ENCODE results near the gene ELOVL7. TPM values are rescaled to one million over a fixed set of nuclear protein-coding genes. Genes with fewer than 3 reads are reported as not detected.
"Not testable (repeated sequence)": the region's sequence is repeated elsewhere in the genome, so short reads cannot be mapped to it uniquely, and the experiment has no call there.

The ELOVL7 gene
- total RNA-seq, 2 donors from 2014 or later = 0.27 to 2.0 TPM

GRCh38 chr5:60765019-60765709 is 78.9 kb downstream of the ELOVL7 start:
- no peaks in the 10 kb centered on the region for H3K36me3 Mint-ChIP-seq
- no peak for ATAC-seq
- DNase-seq (ENCODE audit: low spot score in 2 of 2) = no peak
- H3K27ac Mint-ChIP-seq = no peak overlapping the region
- H3K9me3 Mint-ChIP-seq = no peaks in the 10 kb centered on the region

GRCh38 chr5:60763061-60763460 is 81.0 kb downstream of the ELOVL7 start:
- Mint-ChIP-seq H3K27ac (no peak overlapping the region), H3K9me3 (no peaks in the 10 kb centered on the region), H3K36me3 (no peaks in the 10 kb centered on the region)
- ATAC-seq (no peak), DNase-seq (ENCODE audit: low spot score in 2 of 2) (no peak)

- Mint-ChIP-seq H3K36me3 (no peaks in the 10 kb centered on the region), H3K9me3 (no peaks in the 10 kb centered on the region)
Observed at GRCh38 chr5:60754495-60754894, 89.6 kb downstream of the ELOVL7 start.

GRCh38 chr5:60744682-60745081 is 99.4 kb downstream of the ELOVL7 start:
- peaks cover 8 to 9% of the 10 kb centered on the region in 2 donors for H3K9me3 Mint-ChIP-seq
- peaks cover 0 to 10% of the 10 kb centered on the region in 2 donors for H3K36me3 Mint-ChIP-seq
- DNase-seq (ENCODE audit: low spot score in 2 of 2) (no peak), ATAC-seq (no peak)
- H3K27ac Mint-ChIP-seq = no peak overlapping the region

More at GRCh38 chr5:60754495-60754894, 89.6 kb downstream of the ELOVL7 start:
- no peak overlapping the region for H3K27ac Mint-ChIP-seq
- ATAC-seq = no peak
- no peak for DNase-seq (ENCODE audit: low spot score in 2 of 2)

GRCh38 chr5:60743511-60744314 is 100.4 kb downstream of the ELOVL7 start:
- ATAC-seq (no peak), DNase-seq (ENCODE audit: low spot score in 2 of 2) (no peak)
- Mint-ChIP-seq H3K27ac (no peak overlapping the region), H3K9me3 (peaks cover 8 to 9% of the 10 kb centered on the region in 2 donors), H3K36me3 (peaks cover 0 to 10% of the 10 kb centered on the region in 2 donors)

GRCh38 chr5:60740322-60740721 is 103.7 kb downstream of the ELOVL7 start:
- H3K36me3 Mint-ChIP-seq = peaks cover 0 to 10% of the 10 kb centered on the region in 2 donors
- peaks cover 8 to 9% of the 10 kb centered on the region in 2 donors for H3K9me3 Mint-ChIP-seq
- ATAC-seq (no peak), DNase-seq (ENCODE audit: low spot score in 2 of 2) (no peak)
- H3K27ac Mint-ChIP-seq = no peak overlapping the region

GRCh38 chr5:60738933-60739332 is 105.1 kb downstream of the ELOVL7 start:
- peaks cover 0 to 10% of the 10 kb centered on the region in 2 donors for H3K36me3 Mint-ChIP-seq
- DNase-seq (ENCODE audit: low spot score in 2 of 2) (no peak), ATAC-seq (no peak)
- peaks cover 8 to 9% of the 10 kb centered on the region in 2 donors for H3K9me3 Mint-ChIP-seq
- no peak overlapping the region for H3K27ac Mint-ChIP-seq

- no peak for ATAC-seq
- peaks cover 8 to 9% of the 10 kb centered on the region in 2 donors for H3K9me3 Mint-ChIP-seq
- H3K27ac Mint-ChIP-seq = no peak overlapping the region
- DNase-seq (ENCODE audit: low spot score in 2 of 2) = no peak
- H3K36me3 Mint-ChIP-seq = peaks cover 0 to 10% of the 10 kb centered on the region in 2 donors
Observed at GRCh38 chr5:60738461-60738860, 105.6 kb downstream of the ELOVL7 start.

GRCh38 chr5:60730858-60731257 is 113.2 kb downstream of the ELOVL7 start:
- not testable (repeated sequence) for H3K27ac Mint-ChIP-seq; H3K9me3 Mint-ChIP-seq; H3K36me3 Mint-ChIP-seq; DNase-seq (ENCODE audit: low spot score in 2 of 2); ATAC-seq

GRCh38 chr5:60727033-60727679 is 116.9 kb downstream of the ELOVL7 start:
- H3K36me3 Mint-ChIP-seq = no peaks in the 10 kb centered on the region
- peaks cover 3% of the 10 kb centered on the region in 2 donors for H3K9me3 Mint-ChIP-seq
- H3K27ac Mint-ChIP-seq = no peak overlapping the region
- DNase-seq (ENCODE audit: low spot score in 2 of 2) (no peak), ATAC-seq (no peak)

GRCh38 chr5:60724126-60724525 is 119.9 kb downstream of the ELOVL7 start:
- H3K27ac Mint-ChIP-seq = no peak overlapping the region

GRCh38 chr5:60722416-60722815 is 121.7 kb downstream of the ELOVL7 start:
- Mint-ChIP-seq H3K36me3 (peaks cover 0 to 5% of the 10 kb centered on the region in 2 donors), H3K27ac (no peak overlapping the region), H3K9me3 (peaks cover 3 to 7% of the 10 kb centered on the region in 2 donors)
- DNase-seq (ENCODE audit: low spot score in 2 of 2) (no peak), ATAC-seq (no peak)

More at GRCh38 chr5:60724126-60724525, 119.9 kb downstream of the ELOVL7 start:
- no peaks in the 10 kb centered on the region for H3K9me3 Mint-ChIP-seq
- DNase-seq (ENCODE audit: low spot score in 2 of 2) (no peak), ATAC-seq (no peak)
- H3K36me3 Mint-ChIP-seq = no peaks in the 10 kb centered on the region

- ATAC-seq (no peak), DNase-seq (ENCODE audit: low spot score in 2 of 2) (no peak)
- Mint-ChIP-seq H3K27ac (no peak overlapping the region), H3K9me3 (peaks cover 6 to 16% of the 10 kb centered on the region in 2 donors), H3K36me3 (peaks cover 10 to 12% of the 10 kb centered on the region in 2 donors)
Observed at GRCh38 chr5:60719329-60719728, 124.7 kb downstream of the ELOVL7 start.

- no peak overlapping the region for H3K27ac Mint-ChIP-seq
- peaks cover 11 to 12% of the 10 kb centered on the region in 2 donors for H3K36me3 Mint-ChIP-seq
- ATAC-seq (no peak), DNase-seq (ENCODE audit: low spot score in 2 of 2) (no peak)
- peaks cover 6 to 19% of the 10 kb centered on the region in 2 donors for H3K9me3 Mint-ChIP-seq
Observed at GRCh38 chr5:60718166-60718892, 125.7 kb downstream of the ELOVL7 start.

- not testable (repeated sequence) for H3K27ac Mint-ChIP-seq; ATAC-seq; DNase-seq (ENCODE audit: low spot score in 2 of 2)
- peaks cover 19% of the 10 kb centered on the region in 2 donors for H3K36me3 Mint-ChIP-seq
- H3K9me3 Mint-ChIP-seq = peaks cover 6 to 27% of the 10 kb centered on the region in 2 donors
Observed at GRCh38 chr5:60715201-60715928, 128.7 kb downstream of the ELOVL7 start.

- ATAC-seq (no peak), DNase-seq (ENCODE audit: low spot score in 2 of 2) (no peak)
- H3K27ac Mint-ChIP-seq = no peak overlapping the region
- peaks cover 6 to 25% of the 10 kb centered on the region in 2 donors for H3K9me3 Mint-ChIP-seq
- peaks cover 19% of the 10 kb centered on the region in 2 donors for H3K36me3 Mint-ChIP-seq
Observed at GRCh38 chr5:60712950-60713349, 131.1 kb downstream of the ELOVL7 start.

Data from activated naive CD4-positive, alpha-beta T cell treated with anti-CD3 and anti-CD28 coated beads, Interleukin-2, amount 50 U/mL, for 72 hours (primary cell).